Esophagus (tissue), 2 donors: ENCODE measurements around the gene ITGB8. TPM values are rescaled to one million over a fixed set of nuclear protein-coding genes. Genes with fewer than 3 reads are reported as not detected.
"Not testable (repeated sequence)": the region's sequence is repeated elsewhere in the genome, so short reads cannot be mapped to it uniquely, and the experiment has no call there.

Source experiments
- H3K27ac ChIP-seq, 2 donors: one replicate each; pipeline ENCODE4 v1.5.1; 2013; ENCODE audit warnings: low read depth in 2 of 2, mild to moderate bottlenecking in 2 of 2, inconsistent platforms in 1 of 2, low read length in 1 of 2, moderate library complexity in 1 of 2
- H3K27me3 ChIP-seq, 2 donors: one replicate each; pipeline ENCODE4 v1.6.1; 2013; ENCODE audit warnings: low read length in 2 of 2, control low read depth in 1 of 2, mild to moderate bottlenecking in 1 of 2; ENCODE audit not compliant: insufficient read depth in 2 of 2, control insufficient read depth in 1 of 2
- H3K36me3 ChIP-seq, 2 donors: one replicate each; pipeline ENCODE4 v1.6.1; 2013; ENCODE audit warnings: low read length in 1 of 2; ENCODE audit not compliant: control insufficient read depth in 2 of 2, insufficient read depth in 2 of 2
- H3K4me1 ChIP-seq, 2 donors: one replicate each; pipeline ENCODE4 v1.6.1; 2013; ENCODE audit warnings: low read length in 1 of 2; ENCODE audit not compliant: control insufficient read depth in 2 of 2, insufficient read depth in 2 of 2
- H3K4me3 ChIP-seq, 2 donors: one replicate each; pipeline ENCODE4 v1.5.1; 2013; ENCODE audit warnings: low read length in 2 of 2, mild to moderate bottlenecking in 2 of 2, low read depth in 1 of 2, moderate library complexity in 1 of 2
- H3K9me3 ChIP-seq, 2 donors: one replicate each; pipeline ENCODE4 v1.6.1; 2013; ENCODE audit warnings: mild to moderate bottlenecking in 2 of 2, low read depth in 1 of 2, low read length in 1 of 2, moderate library complexity in 1 of 2; ENCODE audit not compliant: control insufficient read depth in 2 of 2, insufficient read depth in 1 of 2
- WGBS, 2 donors: extraction: QIAGEN DNeasy Blood & Tissue Kit; methylation state at CpG; one replicate each; pipeline ENCODE4 v1.1.7; 2013; 5-methylcytosine and 5-hydroxymethylcytosine counted together
- polyA plus RNA-seq, 2 donors: library from polyadenylated mRNA; stranded (reverse); fragments of 200-250 nt; gene quantifications; one replicate each; pipeline ENCODE4 v1.2.3, GENCODE V29; 2013
- donor health status: healthy with polysubstance abuse.
- donor health status: Bipolar disorder and iron deficiency.

Gene ITGB8
- polyA plus RNA-seq, 2 donors: 4.2 to 5.0 TPM

DNA sequence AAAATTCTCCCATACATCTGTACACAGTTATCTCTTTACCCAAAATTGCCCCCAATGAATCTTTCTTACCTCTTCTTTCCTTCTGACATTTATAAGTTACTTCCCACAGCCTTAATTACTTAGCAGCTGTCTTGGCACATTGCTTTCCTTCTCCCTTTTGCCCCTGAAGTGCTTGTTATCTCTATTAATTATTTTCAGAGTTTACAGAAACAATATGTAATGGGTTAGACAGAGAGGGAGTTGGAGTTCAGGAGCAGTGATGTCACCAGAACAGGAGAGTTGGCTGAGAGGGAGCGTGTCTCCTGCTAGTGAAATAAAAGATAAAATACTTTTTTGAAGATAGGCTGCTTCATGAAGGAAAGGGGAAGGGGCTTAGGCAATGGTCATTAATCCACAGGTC lies 57.4 kb downstream of the ITGB8 start:
- WGBS, 2 donors: 62 to 82% methylated on average over 1 of the region's 1 CpG
- no peak overlapping the region for H3K27ac ChIP-seq

DNA sequence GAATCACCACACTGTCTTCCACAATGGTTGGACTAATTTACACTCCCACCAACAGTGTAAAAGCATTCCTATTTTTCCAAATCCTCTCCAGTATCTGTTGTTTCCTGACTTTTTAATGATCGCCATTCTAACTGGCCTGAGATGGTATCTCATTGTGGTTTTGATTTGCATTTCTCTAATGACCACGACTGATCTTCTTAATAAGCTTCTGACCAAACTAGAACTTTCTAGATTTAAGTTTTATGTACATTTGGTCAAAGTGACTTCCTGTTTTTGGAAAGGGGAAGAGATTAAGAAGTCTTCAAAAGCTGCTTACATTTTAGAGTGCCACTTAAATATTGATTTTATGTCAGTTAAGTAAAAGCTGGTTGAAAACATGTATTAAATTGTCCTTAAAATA lies 58.5 kb downstream of the ITGB8 start:
- not testable (repeated sequence) for H3K4me3 ChIP-seq, H3K9me3 ChIP-seq, H3K27ac ChIP-seq, H3K27me3 ChIP-seq, H3K4me1 ChIP-seq, H3K36me3 ChIP-seq
- WGBS, 2 donors: 54 to 66% methylated on average over 2 of the region's 2 CpGs

More for the DNA sequence above, 57.4 kb downstream of the ITGB8 start:
- no peaks in the 10 kb centered on the region for H3K27me3 ChIP-seq
- no peak overlapping the region for H3K4me3 ChIP-seq
- H3K4me1 ChIP-seq: no peaks in the 10 kb centered on the region
- no peaks in the 10 kb centered on the region for H3K9me3 ChIP-seq
- H3K36me3 ChIP-seq: no peaks in the 10 kb centered on the region

DNA sequence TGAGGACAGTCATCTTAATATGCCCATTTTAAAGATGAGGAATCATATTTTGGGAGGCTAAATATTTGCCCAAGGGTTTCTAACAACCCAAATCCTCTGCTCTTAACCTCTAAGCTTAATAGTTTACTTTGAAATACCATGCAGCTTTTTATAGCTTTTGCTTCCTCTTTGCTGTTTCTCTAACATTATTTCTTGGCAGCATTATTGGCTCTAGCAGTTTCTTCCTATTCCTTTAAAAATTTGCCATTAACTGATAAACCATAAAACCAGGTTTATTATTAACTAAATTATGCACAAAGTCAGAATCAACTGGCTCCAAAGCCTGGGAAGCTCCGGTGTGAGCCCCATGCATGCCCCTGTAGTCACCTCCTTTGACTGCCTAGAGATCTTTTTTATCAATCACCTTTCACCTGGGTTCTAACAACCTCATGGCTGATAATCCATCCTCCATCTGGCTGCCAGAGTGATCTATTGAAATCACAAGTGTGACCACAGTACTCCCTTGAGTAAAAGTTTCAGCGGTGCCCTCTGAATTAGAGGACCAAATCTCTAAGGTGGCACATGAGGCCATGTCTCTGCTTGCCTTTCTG lies 62.4 kb downstream of the ITGB8 start:
- no peaks in the 10 kb centered on the region for H3K4me1 ChIP-seq
- 46 to 47% methylated on average over 2 of the region's 2 CpGs for WGBS, 2 donors
- H3K9me3 ChIP-seq: no peaks in the 10 kb centered on the region

DNA sequence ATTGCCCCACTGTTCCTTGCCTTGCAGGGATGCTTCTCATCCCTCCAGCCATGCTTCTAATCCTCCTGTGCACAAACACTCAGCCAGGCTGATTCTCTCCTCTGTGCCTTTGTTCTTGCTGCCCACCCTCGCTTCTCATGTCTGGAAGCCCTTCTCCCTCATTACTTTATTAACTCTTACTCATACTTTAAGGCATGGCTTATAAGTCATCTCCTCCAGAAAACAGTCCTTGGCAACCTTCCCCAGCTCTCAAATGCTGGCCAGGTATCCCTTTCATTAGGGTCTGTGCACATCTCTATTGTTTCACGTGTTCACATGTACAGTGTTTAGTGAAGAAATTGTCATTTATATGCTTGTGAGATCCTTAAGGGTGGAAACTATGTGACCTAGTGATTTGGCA lies 62.9 kb downstream of the ITGB8 start:
- H3K27ac ChIP-seq: no peak overlapping the region

More for the DNA sequence above, 62.4 kb downstream of the ITGB8 start:
- Histone ChIP-seq H3K4me3 (no peak overlapping the region), H3K27ac (no peak overlapping the region), H3K27me3 (no peaks in the 10 kb centered on the region), H3K36me3 (peaks cover 0 to 2% of the 10 kb centered on the region in 2 donors)

DNA sequence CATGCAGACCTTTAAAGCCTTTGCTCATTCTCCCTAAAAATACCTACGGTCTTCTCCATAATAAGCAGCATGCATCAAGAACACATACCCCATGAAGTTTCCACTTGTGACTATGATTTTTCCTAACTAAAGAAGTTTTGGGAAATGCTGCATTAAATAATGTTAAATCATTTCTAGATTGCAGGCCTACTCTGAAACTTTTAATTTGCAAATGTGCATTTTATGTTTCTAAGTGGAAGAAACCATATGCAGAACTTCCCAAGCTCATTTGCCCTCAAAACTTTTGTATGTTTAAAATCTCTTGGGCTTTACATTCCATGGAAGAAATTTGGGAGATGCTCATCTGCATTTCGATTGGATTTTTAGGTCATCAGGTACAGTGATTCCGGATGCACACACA lies 63.6 kb downstream of the ITGB8 start:
- Histone ChIP-seq H3K4me3 (no peak overlapping the region), H3K9me3 (no peaks in the 10 kb centered on the region), H3K4me1 (no peaks in the 10 kb centered on the region), H3K36me3 (peaks cover 0 to 2% of the 10 kb centered on the region in 2 donors), H3K27me3 (no peaks in the 10 kb centered on the region), H3K27ac (no peak overlapping the region)
- WGBS, 2 donors: 92 to 96% methylated on average over 3 of the region's 3 CpGs

More for the DNA sequence above, 62.9 kb downstream of the ITGB8 start:
- Histone ChIP-seq H3K36me3 (peaks cover 0 to 2% of the 10 kb centered on the region in 2 donors), H3K27me3 (no peaks in the 10 kb centered on the region), H3K4me1 (no peaks in the 10 kb centered on the region), H3K9me3 (no peaks in the 10 kb centered on the region), H3K4me3 (no peak overlapping the region)
- 54 to 60% methylated on average over 2 of the region's 2 CpGs for WGBS, 2 donors

DNA sequence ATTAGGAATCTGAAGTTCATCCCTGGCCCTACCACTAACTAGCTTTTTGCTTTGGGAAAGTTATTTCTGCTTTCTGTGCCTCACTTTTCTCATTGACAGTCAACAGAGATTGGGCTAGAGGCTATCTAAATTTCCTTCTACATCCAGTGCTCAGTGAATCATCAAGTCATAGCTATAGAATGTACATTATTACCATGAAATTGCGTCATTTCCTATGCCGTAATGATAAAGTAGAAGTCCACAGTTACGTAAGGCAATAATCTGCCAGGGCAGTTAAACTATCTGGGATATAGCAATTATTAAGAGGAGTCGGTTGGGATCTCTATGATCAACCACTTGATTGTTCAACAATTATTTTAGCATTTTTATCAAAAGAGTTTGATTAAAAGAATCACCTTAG lies 64.4 kb downstream of the ITGB8 start:
- 81 to 93% methylated on average over 4 of the region's 4 CpGs for WGBS, 2 donors
- H3K4me1 ChIP-seq: no peaks in the 10 kb centered on the region
- no peaks in the 10 kb centered on the region for H3K9me3 ChIP-seq
- no peak overlapping the region for H3K27ac ChIP-seq
- H3K4me3 ChIP-seq: no peak overlapping the region
- no peaks in the 10 kb centered on the region for H3K27me3 ChIP-seq
- H3K36me3 ChIP-seq: peaks cover 0 to 2% of the 10 kb centered on the region in 2 donors

DNA sequence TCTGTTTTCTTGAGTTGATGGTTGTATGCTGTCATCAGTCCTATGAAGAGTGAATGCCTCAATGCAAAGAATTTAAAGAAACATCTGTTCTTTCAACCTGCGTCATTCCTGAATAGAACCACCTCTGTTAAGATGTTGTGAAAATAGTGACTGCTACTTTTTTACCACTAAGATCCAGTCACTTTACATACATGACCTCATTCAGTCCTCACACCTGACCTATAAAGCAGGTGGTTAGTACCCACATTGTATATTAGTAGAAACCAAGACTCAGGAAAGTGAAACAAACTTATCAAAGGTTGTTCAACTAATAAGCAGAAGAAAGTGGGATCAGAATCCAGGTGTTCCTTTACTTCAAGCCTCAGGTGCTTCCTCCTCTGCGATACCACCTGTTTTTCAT lies 64.8 kb downstream of the ITGB8 start:
- no peak overlapping the region for H3K4me3 ChIP-seq
- H3K27me3 ChIP-seq: no peaks in the 10 kb centered on the region
- 83 to 95% methylated on average over 2 of the region's 2 CpGs for WGBS, 2 donors
- no peaks in the 10 kb centered on the region for H3K4me1 ChIP-seq
- peaks cover 0 to 2% of the 10 kb centered on the region in 2 donors for H3K36me3 ChIP-seq
- no peak overlapping the region for H3K27ac ChIP-seq
- no peaks in the 10 kb centered on the region for H3K9me3 ChIP-seq

DNA sequence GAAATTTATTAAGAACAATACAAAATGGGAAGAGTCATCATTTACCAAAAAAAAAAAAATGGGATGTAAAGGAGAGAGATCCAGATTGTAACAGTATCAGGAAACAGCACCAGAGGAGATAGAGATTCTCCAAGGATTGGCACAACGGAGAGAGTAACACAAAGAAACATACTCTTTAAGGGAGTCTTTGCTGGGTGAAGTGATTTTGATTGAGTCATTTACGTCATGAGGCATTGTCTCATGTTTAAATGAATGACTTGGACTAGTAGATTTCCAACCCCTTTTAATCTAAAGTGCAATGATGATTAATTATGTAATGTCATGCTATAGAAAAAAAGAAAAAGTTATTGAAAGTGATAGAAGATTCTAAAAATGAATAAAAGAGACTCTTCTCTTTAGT lies 68.8 kb downstream of the ITGB8 start:
- Histone ChIP-seq H3K27ac (no peak overlapping the region), H3K4me3 (no peak overlapping the region), H3K4me1 (no peaks in the 10 kb centered on the region), H3K9me3 (no peaks in the 10 kb centered on the region), H3K27me3 (no peaks in the 10 kb centered on the region), H3K36me3 (peaks cover 0 to 2% of the 10 kb centered on the region in 2 donors)
- WGBS, 2 donors: 56 to 67% methylated on average over 2 of the region's 2 CpGs

DNA sequence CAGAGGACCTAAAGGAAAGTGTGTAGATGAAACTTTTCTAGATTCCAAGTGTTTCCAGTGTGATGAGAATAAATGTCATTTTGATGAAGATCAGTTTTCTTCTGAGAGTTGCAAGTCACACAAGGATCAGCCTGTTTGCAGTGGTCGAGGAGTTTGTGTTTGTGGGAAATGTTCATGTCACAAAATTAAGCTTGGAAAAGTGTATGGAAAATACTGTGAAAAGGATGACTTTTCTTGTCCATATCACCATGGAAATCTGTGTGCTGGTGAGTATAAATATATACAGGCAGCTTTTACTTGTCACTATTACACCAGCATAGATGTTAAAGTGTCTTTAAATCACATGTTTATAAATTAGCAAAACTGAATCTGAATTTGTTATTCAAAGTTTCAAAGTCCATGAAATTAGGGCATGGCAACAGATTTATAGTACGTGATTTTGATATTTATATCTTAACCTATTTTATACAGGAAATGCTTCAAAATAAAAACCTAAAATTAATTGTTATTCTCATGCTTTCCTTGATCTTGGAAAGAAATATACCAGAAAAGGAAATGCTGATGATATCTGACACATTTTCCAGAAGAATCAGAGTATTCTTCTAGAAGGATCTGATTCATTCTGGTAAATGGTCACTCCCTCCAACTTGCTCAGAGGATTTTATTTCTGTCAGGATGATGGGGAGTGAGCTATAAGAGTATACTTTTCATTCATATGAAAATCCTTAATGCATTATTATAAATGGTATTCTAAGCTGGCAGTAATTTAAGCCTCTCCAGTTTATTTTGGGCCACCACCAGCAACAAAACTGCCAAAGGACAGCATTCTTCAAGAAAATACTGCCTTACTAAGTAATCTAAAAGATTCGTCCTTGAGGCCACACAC lies 71.4 kb downstream of the ITGB8 start:
- Histone ChIP-seq H3K4me3 (no peak overlapping the region), H3K36me3 (peaks cover 0 to 6% of the 10 kb centered on the region in 2 donors), H3K9me3 (no peaks in the 10 kb centered on the region), H3K27me3 (no peaks in the 10 kb centered on the region), H3K27ac (no peak overlapping the region), H3K4me1 (no peaks in the 10 kb centered on the region)
- WGBS, 2 donors: 46% methylated on average over 3 of the region's 3 CpGs
